PC-3 (cell line): ENCODE data around the gene ZBTB7B. TPM values are rescaled to one million over a fixed set of nuclear protein-coding genes. Genes with fewer than 3 reads are reported as not detected.

Experiments
- ATAC-seq: fragments of 200-7000 bp; cut with Tn5 transposase; 2 replicates; pipeline ENCODE4 v1.9.1; 2020; ENCODE audit warnings: mild to moderate bottlenecking, moderate library complexity
- BruUV-seq: library from RNA; stranded (reverse); fragments of 400-500 nt; replicated peaks from 2 replicates; lab custom pipeline; 2021; lab: Mats Ljungman, UMichigan
- CTCF ChIA-PET: fragments of 300-600 bp; sonication (Branson Sonifier 250); formaldehyde crosslinking; loops from one replicate; lab custom pipeline; 2022; ENCODE audit warnings: antibody characterized with exemption; lab: Charles Lee
- POLR2A ChIA-PET: fragments of 300-600 bp; sonication (Branson Sonifier 250); formaldehyde crosslinking; loops from one replicate; lab custom pipeline; 2022; ENCODE audit warnings: antibody characterized with exemption; ENCODE audit not compliant: unreplicated experiment; lab: Charles Lee
- DNase-seq: peaks from one replicate; pipeline ENCODE4 v3.0.0-alpha.2; 2015
- H2AFZ ChIP-seq: fragments of 300-600 bp; sonication (generic); 2 replicates; pipeline ENCODE4 v1.6.0; 2016; ENCODE audit warnings: antibody characterized with exemption, low read length
- H3F3A ChIP-seq: fragments of 300-600 bp; sonication (generic); one replicate; pipeline ENCODE4 v1.6.0; 2017; ENCODE audit warnings: antibody characterized with exemption, low read length, control low read depth, mild to moderate bottlenecking; ENCODE audit not compliant: unreplicated experiment
- H3K27ac ChIP-seq: fragments of 300-600 bp; sonication (generic); 2 replicates; pipeline ENCODE4 v1.5.1; 2016; ENCODE audit warnings: mild to moderate bottlenecking, low read length
- H3K27me3 ChIP-seq: fragments of 300-600 bp; sonication (generic); 2 replicates; pipeline ENCODE4 v1.6.1; 2016; ENCODE audit warnings: low read length, mixed read lengths
- H3K36me3 ChIP-seq: fragments of 300-600 bp; sonication (generic); 2 replicates; pipeline ENCODE4 v1.6.1; 2016; ENCODE audit warnings: low read depth, mixed run types, low read length, mixed read lengths
- H3K4me1 ChIP-seq: fragments of 300-600 bp; sonication (generic); 2 replicates; pipeline ENCODE4 v1.5.1; 2016; ENCODE audit warnings: low read length; ENCODE audit not compliant: insufficient read depth
- H3K4me2 ChIP-seq: fragments of 300-600 bp; sonication (generic); 2 replicates; pipeline ENCODE4 v1.6.0; 2016; ENCODE audit warnings: low read length
- H3K4me3 ChIP-seq: fragments of 300-600 bp; sonication (generic); 2 replicates; pipeline ENCODE4 v1.5.1; 2016; ENCODE audit warnings: mild to moderate bottlenecking, low read length, mixed read lengths
- H3K79me2 ChIP-seq: fragments of 300-600 bp; sonication (generic); 2 replicates; pipeline ENCODE4 v1.6.1; 2017; ENCODE audit warnings: low read length, mixed read lengths
- H3K9ac ChIP-seq: fragments of 300-600 bp; sonication (generic); 2 replicates; pipeline ENCODE4 v1.6.0; 2016; ENCODE audit warnings: mild to moderate bottlenecking, low read length
- H3K9me2 ChIP-seq: fragments of 300-600 bp; sonication (generic); replicated peaks from 2 replicates; pipeline ENCODE4 v1.6.1; 2016; ENCODE audit warnings: mixed run types, low read length, mixed read lengths
- H3K9me3 ChIP-seq: fragments of 300-600 bp; sonication (generic); 2 replicates; pipeline ENCODE4 v1.6.1; 2016; ENCODE audit warnings: low read length, mixed read lengths
- H4K20me1 ChIP-seq: fragments of 300-600 bp; sonication (generic); 2 replicates; pipeline ENCODE4 v1.6.1; 2016; ENCODE audit warnings: low read length, mixed read lengths
- EZH2 ChIP-seq: fragments of 300-600 bp; sonication (generic); IDR thresholded peaks from one replicate; pipeline ENCODE4 v1.6.1; 2017; ENCODE audit warnings: antibody characterized with exemption, mild to moderate bottlenecking, low read length; ENCODE audit not compliant: unreplicated experiment
- EZH2phosphoT487 ChIP-seq: fragments of 300-600 bp; sonication (generic); IDR thresholded peaks from 2 replicates; pipeline ENCODE4 v1.6.1; 2018; ENCODE audit warnings: mild to moderate bottlenecking, antibody characterized with exemption, low read length, borderline replicate concordance
- intact Hi-C: fragments of 100-400 bp; cut with micrococcal nuclease; formaldehyde crosslinking; loops from 2 replicates; pipeline ENCODE4 v1.9.0; 2023
- total RNA-seq: library from RNA; depleted of rRNA; stranded (reverse); fragments of >200 nt; gene quantifications from 2 replicates; pipeline ENCODE4 v1.2.3, GENCODE V29; 2014
- TF ChIP-seq, protein P1 (sequence below): fragments of 300-600 bp; sonication (generic); conservative IDR thresholded peaks from 2 replicates; pipeline ENCODE4 v1.5.1; 2017; ENCODE audit warnings: antibody characterized with exemption, low read depth, mild to moderate bottlenecking, low read length

Gene ZBTB7B
- total RNA-seq, 1 experiment from 2014 or later, result 39.7 TPM

DNA sequence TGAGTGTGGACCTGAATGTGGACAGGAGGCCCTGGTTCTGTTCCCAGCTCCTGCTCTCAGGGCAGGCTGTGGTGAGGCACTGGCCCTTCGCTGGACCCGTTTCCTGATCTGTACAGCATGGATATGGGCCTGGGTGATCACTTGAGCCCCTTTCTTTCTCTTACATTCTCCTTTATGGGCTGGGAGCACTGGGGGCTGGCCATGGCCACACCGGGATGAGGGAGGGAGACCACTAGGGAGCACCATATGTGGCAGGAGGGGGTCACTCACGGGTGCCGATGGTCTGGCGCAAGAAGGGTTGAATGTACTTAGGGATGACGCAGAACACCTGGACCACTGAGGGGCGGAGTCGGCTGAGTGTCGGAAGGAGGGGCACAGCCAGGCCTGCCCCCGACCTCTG is 28.3 kb downstream of the ZBTB7B start:
- no TSS peak for BruUV-seq
- CTCF ChIA-PET, result no interaction called here

DNA sequence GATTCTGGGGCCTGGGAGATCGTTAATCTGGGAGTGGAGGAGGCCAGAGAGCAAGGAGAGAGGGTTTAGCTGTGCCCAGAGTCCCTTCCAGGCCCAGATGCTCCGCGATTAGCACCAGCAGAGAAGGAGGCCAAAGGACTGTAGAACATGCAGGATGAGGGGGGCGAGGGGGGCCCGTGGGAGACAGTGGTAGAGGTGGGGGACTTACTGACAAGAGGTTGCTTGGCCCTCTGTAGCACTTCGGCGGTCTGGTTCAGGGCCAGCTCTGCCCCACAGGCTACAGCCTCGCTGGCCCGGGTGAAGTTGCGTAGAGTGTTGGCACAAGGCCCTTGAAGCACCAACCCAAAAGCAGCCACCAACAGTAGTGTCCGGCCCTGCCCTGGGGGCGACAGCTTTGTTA is 30.3 kb downstream of the ZBTB7B start:
- H3K9me2 ChIP-seq, result no peaks in the 10 kb centered on the region
- H3K36me3 ChIP-seq, result no peaks in the 10 kb centered on the region
- ChIA-PET POLR2A (no interaction called here), CTCF (no interaction called here)
- no peak overlapping the region for H3K9ac ChIP-seq
- intact Hi-C loops, result no loop called here
- no TSS peak for BruUV-seq
- TF ChIP-seq, protein P1, sequence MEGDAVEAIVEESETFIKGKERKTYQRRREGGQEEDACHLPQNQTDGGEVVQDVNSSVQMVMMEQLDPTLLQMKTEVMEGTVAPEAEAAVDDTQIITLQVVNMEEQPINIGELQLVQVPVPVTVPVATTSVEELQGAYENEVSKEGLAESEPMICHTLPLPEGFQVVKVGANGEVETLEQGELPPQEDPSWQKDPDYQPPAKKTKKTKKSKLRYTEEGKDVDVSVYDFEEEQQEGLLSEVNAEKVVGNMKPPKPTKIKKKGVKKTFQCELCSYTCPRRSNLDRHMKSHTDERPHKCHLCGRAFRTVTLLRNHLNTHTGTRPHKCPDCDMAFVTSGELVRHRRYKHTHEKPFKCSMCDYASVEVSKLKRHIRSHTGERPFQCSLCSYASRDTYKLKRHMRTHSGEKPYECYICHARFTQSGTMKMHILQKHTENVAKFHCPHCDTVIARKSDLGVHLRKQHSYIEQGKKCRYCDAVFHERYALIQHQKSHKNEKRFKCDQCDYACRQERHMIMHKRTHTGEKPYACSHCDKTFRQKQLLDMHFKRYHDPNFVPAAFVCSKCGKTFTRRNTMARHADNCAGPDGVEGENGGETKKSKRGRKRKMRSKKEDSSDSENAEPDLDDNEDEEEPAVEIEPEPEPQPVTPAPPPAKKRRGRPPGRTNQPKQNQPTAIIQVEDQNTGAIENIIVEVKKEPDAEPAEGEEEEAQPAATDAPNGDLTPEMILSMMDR, result no peak
- no peak overlapping the region for H3K4me2 ChIP-seq
- no peaks in the 10 kb centered on the region for H3K9me3 ChIP-seq
- no peaks in the 10 kb centered on the region for H3F3A ChIP-seq
- H4K20me1 ChIP-seq, result no peaks in the 10 kb centered on the region
- peaks cover 2% of the 10 kb centered on the region for H3K4me1 ChIP-seq
- H2AFZ ChIP-seq, result no peak overlapping the region
- ATAC-seq (no peak), DNase-seq (no peak)
- no peaks in the 10 kb centered on the region for H3K79me2 ChIP-seq
- H3K27ac ChIP-seq, result no peak overlapping the region
- H3K4me3 ChIP-seq, result no peak overlapping the region
- H3K27me3 ChIP-seq, result no peaks in the 10 kb centered on the region

More for the DNA sequence above, 28.3 kb downstream of the ZBTB7B start:
- H3K36me3 ChIP-seq, result no peaks in the 10 kb centered on the region
- intact Hi-C loops, result no loop called here
- H3K4me2 ChIP-seq, result no peak overlapping the region
- H3K4me1 ChIP-seq, result peaks cover 7% of the 10 kb centered on the region
- H3K79me2 ChIP-seq, result no peaks in the 10 kb centered on the region
- H3K9me3 ChIP-seq, result no peaks in the 10 kb centered on the region
- no peak overlapping the region for H3K4me3 ChIP-seq
- TF ChIP-seq, protein P1, result no peak
- TF ChIP-seq EZH2phosphoT487 (no peak), EZH2 (no peak)
- POLR2A ChIA-PET, result interaction anchor here (0.6 kb wide), 1 partner anchor 129 kb away, joined by 11 read pairs; no protein-coding TSS in a partner anchor
- no peaks in the 10 kb centered on the region for H3K9me2 ChIP-seq
- no peak for DNase-seq
- H2AFZ ChIP-seq, result no peak overlapping the region
- no peaks in the 10 kb centered on the region for H4K20me1 ChIP-seq
- H3K27ac ChIP-seq, result no peak overlapping the region
- no peaks in the 10 kb centered on the region for H3K27me3 ChIP-seq
- no peak for ATAC-seq
- H3K9ac ChIP-seq, result no peak overlapping the region
- no peaks in the 10 kb centered on the region for H3F3A ChIP-seq

DNA sequence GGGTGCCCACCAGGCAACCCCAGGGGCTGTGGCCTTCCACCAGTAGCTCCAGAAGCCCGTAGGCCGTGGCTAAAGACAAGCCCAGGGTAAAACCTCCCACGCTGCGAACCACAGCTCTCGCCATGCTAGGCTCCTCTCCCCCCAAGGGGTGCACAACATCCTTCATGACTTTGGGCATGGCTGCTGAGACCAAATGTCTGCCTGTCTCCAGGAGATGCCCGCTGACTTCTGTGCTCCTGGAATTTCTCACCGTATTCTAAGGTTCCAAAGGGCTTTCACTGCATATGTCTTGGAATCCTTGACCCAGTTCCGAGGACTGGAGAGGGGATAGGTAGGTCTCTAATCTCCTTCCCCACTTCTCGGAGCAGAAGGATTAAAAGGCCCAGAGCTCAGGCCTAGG is 30.9 kb downstream of the ZBTB7B start, which contains the start of the genes DCST1 and DCST2:
Gene DCST1 (plus strand): TSS at position 301 of the 400 bp plus-strand sequence. CDS start 213 bp downstream, outside the sequence.
Gene DCST2 (minus strand): TSS at position 258 of the 400 bp plus-strand sequence. CDS start 80 bp downstream, at position 178.
- no peaks in the 10 kb centered on the region for H3F3A ChIP-seq
- no peaks in the 10 kb centered on the region for H4K20me1 ChIP-seq
- intact Hi-C loops, result no loop called here
- H3K4me1 ChIP-seq, result peaks cover 8% of the 10 kb centered on the region
- no peaks in the 10 kb centered on the region for H3K79me2 ChIP-seq
- ATAC-seq (no peak), DNase-seq (no peak)
- BruUV-seq, result no TSS peak
- H3K36me3 ChIP-seq, result no peaks in the 10 kb centered on the region
- TF ChIP-seq EZH2phosphoT487 (no peak), EZH2 (no peak)
- TF ChIP-seq, protein P1, result no peak
- no peak within 1 kb of the TSS for H3K4me2 ChIP-seq
- H3K27me3 ChIP-seq, result no peaks in the 10 kb centered on the region
- no peak within 1 kb of the TSS for H3K9ac ChIP-seq
- ChIA-PET CTCF (no interaction called here), POLR2A (no interaction called here)
- no peaks in the 10 kb centered on the region for H3K9me2 ChIP-seq
- no peak within 1 kb of the TSS for H2AFZ ChIP-seq
- H3K9me3 ChIP-seq, result no peaks in the 10 kb centered on the region
- no peak within 1 kb of the TSS for H3K27ac ChIP-seq
- no peak within 1 kb of the TSS for H3K4me3 ChIP-seq
